Measurements from ENCODE around the gene ANKRD1. TPM values are rescaled to one million over a fixed set of nuclear protein-coding genes. Genes with fewer than 3 reads are reported as not detected.

The ANKRD1 gene
- total and polyA plus RNA-seq, 2 donors (not counting 3 experiments of a cell fraction or from before 2014, with no cell fraction given), result 593 to 664 TPM

- H3K36me3 ChIP-seq (ENCODE audit: control insufficient read depth in 2 of 2, extremely low read depth in 1 of 2, insufficient read depth in 2 of 2, low read length in 2 of 2), result no peaks in the 10 kb centered on the region
- TF ChIP-seq MYC (IDR thresholded peaks at IDR 0.05; ENCODE audit: low read depth, low read length) (no peak), MAX (IDR thresholded peaks at IDR 0.05; ENCODE audit: insufficient read depth, insufficient read length) (no peak), CTCF (IDR thresholded peaks at IDR 0.05; ENCODE audit: extremely low read depth in 1 of 2, insufficient read depth in 1 of 2, low read depth in 1 of 2, low read length in 2 of 2) (peak; percentile 52 to 65)
- dilution Hi-C loops (cut with MboI; ENCODE audit: extremely low pct_ligation_motif_present, low sequenced_read_pairs), result no loop called here
- H4K20me1 ChIP-seq (replicated peaks; ENCODE audit: control insufficient read depth, extremely low read depth, insufficient read depth, low read length), result no peaks in the 10 kb centered on the region
- H3K27ac ChIP-seq (ENCODE audit: insufficient read depth, low read depth, low read length), result peak overlapping the region; percentile 61
- DNase-seq (ENCODE audit: low read depth, low spot score), result peak; percentile 90
- no TSS peak for BruUV-seq (replicated peaks)
- H3K9me3 ChIP-seq (replicated peaks; ENCODE audit: control insufficient read depth, insufficient read depth, low read length), result no peaks in the 10 kb centered on the region
- ChIA-PET POLR2A (no interaction called here), CTCF (interaction anchor here (0.7 to 1.7 kb wide), 12 partner anchors 8 to 1076 kb away, joined by 3 to 10 read pairs (median 4); no protein-coding TSS in a partner anchor)
- intact Hi-C loops (cut with micrococcal nuclease), result loop anchor here (1.0 to 10.0 kb wide), 5 partner anchors 12 to 923 kb away; partner anchors contain the start of genes PCGF5 and TNKS2
- peak overlapping the region; percentile 89 to 93 (median 91) for H3K4me3 ChIP-seq (replicated peaks in 1 of 3; ENCODE audit: insufficient read depth in 1 of 3, low read depth in 1 of 3, low read length in 3 of 3)
- peaks cover 18 to 25% of the 10 kb centered on the region in 2 experiments for H3K27me3 ChIP-seq (ENCODE audit: control insufficient read depth in 2 of 2, insufficient read depth in 2 of 2, low read length in 2 of 2)
- H3K79me2 ChIP-seq (ENCODE audit: control insufficient read depth, insufficient read depth, low read length), result peaks cover 25% of the 10 kb centered on the region
- no peaks in the 10 kb centered on the region for H3K9me1 ChIP-seq (replicated peaks; ENCODE audit: control insufficient read depth, extremely low read depth, insufficient read depth, low read length)
- H3K4me1 ChIP-seq (ENCODE audit: control insufficient read depth, extremely low read depth, insufficient read depth, low read length), result peaks cover 18% of the 10 kb centered on the region
- H2AFZ ChIP-seq (ENCODE audit: low read depth, low read length), result peak overlapping the region; percentile 87
- H3K4me2 ChIP-seq (ENCODE audit: insufficient read depth, low read length), result peak overlapping the region; percentile 98
- no peak for FAIRE-seq
- H3K9ac ChIP-seq (replicated peaks; ENCODE audit: extremely low read depth, insufficient read depth, low read length), result peak overlapping the region; percentile 77
Measured at GRCh38 chr10:90871279-90871765, 49.6 kb downstream of the ANKRD1 start.

GRCh38 chr10:90866050-90866598, 54.8 kb downstream of the ANKRD1 start:
- CTCF ChIA-PET, result interaction anchor here (0.7 to 8.0 kb wide), 8 partner anchors 9 to 1072 kb away, joined by 3 to 169 read pairs (median 4); no protein-coding TSS in a partner anchor
- Histone ChIP-seq H2AFZ (ENCODE audit: low read depth, low read length) (no peak overlapping the region), H3K27ac (ENCODE audit: insufficient read depth, low read depth, low read length) (no peak overlapping the region), H3K27me3 (ENCODE audit: control insufficient read depth in 2 of 2, insufficient read depth in 2 of 2, low read length in 2 of 2) (peaks cover 32 to 52% of the 10 kb centered on the region in 2 experiments), H3K4me2 (ENCODE audit: insufficient read depth, low read length) (no peak overlapping the region), H3K4me3 (replicated peaks in 1 of 3; ENCODE audit: insufficient read depth in 1 of 3, low read depth in 1 of 3, low read length in 3 of 3) (no peak overlapping the region), H3K9ac (replicated peaks; ENCODE audit: extremely low read depth, insufficient read depth, low read length) (no peak overlapping the region), H4K20me1 (replicated peaks; ENCODE audit: control insufficient read depth, extremely low read depth, insufficient read depth, low read length) (no peaks in the 10 kb centered on the region), H3K79me2 (ENCODE audit: control insufficient read depth, insufficient read depth, low read length) (no peaks in the 10 kb centered on the region), H3K4me1 (ENCODE audit: control insufficient read depth, extremely low read depth, insufficient read depth, low read length) (peaks cover 3% of the 10 kb centered on the region), H3K9me3 (replicated peaks; ENCODE audit: control insufficient read depth, insufficient read depth, low read length) (no peaks in the 10 kb centered on the region), H3K36me3 (ENCODE audit: control insufficient read depth in 2 of 2, extremely low read depth in 1 of 2, insufficient read depth in 2 of 2, low read length in 2 of 2) (no peaks in the 10 kb centered on the region), H3K9me1 (replicated peaks; ENCODE audit: control insufficient read depth, extremely low read depth, insufficient read depth, low read length) (no peaks in the 10 kb centered on the region)
- dilution Hi-C loops (cut with MboI; ENCODE audit: extremely low pct_ligation_motif_present, low sequenced_read_pairs) (no loop called here), intact Hi-C loops (cut with micrococcal nuclease) (loop anchor here (10.0 kb wide), 1 partner anchor 911 kb away; no protein-coding TSS in a partner anchor)
- DNase-seq (ENCODE audit: low read depth, low spot score) (no peak), FAIRE-seq (no peak)
- no peak for TF ChIP-seq CTCF (IDR thresholded peaks at IDR 0.05; ENCODE audit: extremely low read depth in 1 of 2, insufficient read depth in 1 of 2, low read depth in 1 of 2, low read length in 2 of 2)
- TF ChIP-seq POLR2AphosphoS5 (IDR thresholded peaks at IDR 0.05; ENCODE audit: insufficient read depth, low read depth, low read length), result no peak
- no peak for TF ChIP-seq MYC (IDR thresholded peaks at IDR 0.05; ENCODE audit: low read depth, low read length)
- no peak for TF ChIP-seq FOS (IDR thresholded peaks at IDR 0.05; ENCODE audit: borderline replicate concordance, insufficient read depth, low read length)
- TF ChIP-seq POLR2A (IDR thresholded peaks at IDR 0.05; ENCODE audit: low read depth, low read length), result no peak
- no peak for TF ChIP-seq GATA2 (IDR thresholded peaks at IDR 0.05; ENCODE audit: insufficient read depth, insufficient read length, low read depth, low read length)
- TF ChIP-seq MAX (IDR thresholded peaks at IDR 0.05; ENCODE audit: insufficient read depth, insufficient read length), result no peak
- TF ChIP-seq JUN (IDR thresholded peaks at IDR 0.05; ENCODE audit: borderline replicate concordance, insufficient read depth, insufficient read length, low read depth), result no peak
- no TSS peak for BruUV-seq (replicated peaks)
- POLR2A ChIA-PET, result no interaction called here
